ENCODE results near the gene DNAJC4.

The DNAJC4 gene

GRCh38 chr11:64265176-64266160 lies 35.1 kb downstream of the DNAJC4 start:
- H3K9ac ChIP-seq (ENCODE audit: low read depth, low read length): no peak overlapping the region
- peaks cover 64% of the 10 kb centered on the region for H3K36me3 ChIP-seq (ENCODE audit: insufficient read depth, low read depth, low read length)
- H3K27ac ChIP-seq (ENCODE audit: low read length): no peak overlapping the region
- H3K4me1 ChIP-seq (ENCODE audit: insufficient read depth, low read length): peaks cover 7% of the 10 kb centered on the region
- no peaks in the 10 kb centered on the region for H3K9me3 ChIP-seq (ENCODE audit: insufficient read depth, low read depth, low read length)
- H3K27me3 ChIP-seq (ENCODE audit: insufficient read depth, low read length): no peaks in the 10 kb centered on the region
- H3K4me3 ChIP-seq (ENCODE audit: low read length): no peak overlapping the region

DNA sequence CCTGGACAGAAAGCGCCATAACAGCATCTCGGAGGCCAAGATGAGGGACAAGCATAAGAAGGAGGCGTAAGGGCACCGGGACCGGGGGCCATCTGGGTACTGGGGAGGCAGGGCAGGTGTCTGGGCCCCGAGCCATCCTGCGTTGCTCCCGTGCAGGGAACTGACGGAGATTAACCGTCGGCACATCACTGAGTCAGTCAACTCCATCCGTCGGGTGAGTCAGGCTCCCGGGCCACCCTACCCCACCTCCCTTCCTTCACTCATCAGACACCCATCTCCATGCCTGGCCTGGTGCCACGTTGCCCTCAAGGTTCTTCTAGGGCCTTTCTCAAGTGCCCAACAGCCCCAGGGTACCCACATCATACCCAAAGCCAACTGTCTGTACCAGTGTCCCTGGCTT lies 36.0 kb downstream of the DNAJC4 start:
- no peak overlapping the region for H3K4me3 ChIP-seq (ENCODE audit: low read length)
- no peaks in the 10 kb centered on the region for H3K27me3 ChIP-seq (ENCODE audit: insufficient read depth, low read length)
- H3K27ac ChIP-seq (ENCODE audit: low read length): no peak overlapping the region
- H3K36me3 ChIP-seq (ENCODE audit: insufficient read depth, low read depth, low read length): peaks cover 56% of the 10 kb centered on the region
- H3K9me3 ChIP-seq (ENCODE audit: insufficient read depth, low read depth, low read length): no peaks in the 10 kb centered on the region
- H3K4me1 ChIP-seq (ENCODE audit: insufficient read depth, low read length): peaks cover 7% of the 10 kb centered on the region
- no peak overlapping the region for H3K9ac ChIP-seq (ENCODE audit: low read depth, low read length)

GRCh38 chr11:64267207-64267945 lies 37.0 kb downstream of the DNAJC4 start:
- H3K4me3 ChIP-seq (ENCODE audit: low read length): no peak overlapping the region
- H3K4me1 ChIP-seq (ENCODE audit: insufficient read depth, low read length): peaks cover 7% of the 10 kb centered on the region
- no peaks in the 10 kb centered on the region for H3K9me3 ChIP-seq (ENCODE audit: insufficient read depth, low read depth, low read length)
- H3K36me3 ChIP-seq (ENCODE audit: insufficient read depth, low read depth, low read length): peaks cover 45% of the 10 kb centered on the region
- H3K27me3 ChIP-seq (ENCODE audit: insufficient read depth, low read length): no peaks in the 10 kb centered on the region
- no peak overlapping the region for H3K9ac ChIP-seq (ENCODE audit: low read depth, low read length)
- H3K27ac ChIP-seq (ENCODE audit: low read length): no peak overlapping the region

- Histone ChIP-seq H3K27me3 (ENCODE audit: insufficient read depth, low read length) (no peaks in the 10 kb centered on the region), H3K9ac (ENCODE audit: low read depth, low read length) (peak overlapping the region; percentile 90; the same call in 1 of the 2 replicates), H3K4me3 (ENCODE audit: low read length) (peak overlapping the region; percentile 81), H3K36me3 (ENCODE audit: insufficient read depth, low read depth, low read length) (peaks cover 36% of the 10 kb centered on the region), H3K27ac (ENCODE audit: low read length) (peak overlapping the region; percentile 25), H3K4me1 (ENCODE audit: insufficient read depth, low read length) (peaks cover 6% of the 10 kb centered on the region), H3K9me3 (ENCODE audit: insufficient read depth, low read depth, low read length) (no peaks in the 10 kb centered on the region)
These were observed 37.9 kb downstream of the DNAJC4 start for GRCh38 chr11:64268025-64268892.

GRCh38 chr11:64268893-64269539 lies 38.7 kb downstream of the DNAJC4 start:
- Histone ChIP-seq H3K4me3 (ENCODE audit: low read length) (peak overlapping the region; percentile 81), H3K9ac (ENCODE audit: low read depth, low read length) (peak overlapping the region; percentile 90), H3K36me3 (ENCODE audit: insufficient read depth, low read depth, low read length) (peaks cover 29% of the 10 kb centered on the region), H3K27me3 (ENCODE audit: insufficient read depth, low read length) (no peaks in the 10 kb centered on the region), H3K4me1 (ENCODE audit: insufficient read depth, low read length) (peaks cover 3% of the 10 kb centered on the region), H3K9me3 (ENCODE audit: insufficient read depth, low read depth, low read length) (no peaks in the 10 kb centered on the region), H3K27ac (ENCODE audit: low read length) (peak overlapping the region; percentile 25)

- H3K27me3 ChIP-seq (ENCODE audit: insufficient read depth, low read length): no peaks in the 10 kb centered on the region
- H3K4me3 ChIP-seq (ENCODE audit: low read length): peak overlapping the region; percentile 81
- no peaks in the 10 kb centered on the region for H3K9me3 ChIP-seq (ENCODE audit: insufficient read depth, low read depth, low read length)
- H3K27ac ChIP-seq (ENCODE audit: low read length): peak overlapping the region; percentile 25
- peaks cover 3% of the 10 kb centered on the region for H3K4me1 ChIP-seq (ENCODE audit: insufficient read depth, low read length)
- peak overlapping the region; percentile 90 for H3K9ac ChIP-seq (ENCODE audit: low read depth, low read length)
- H3K36me3 ChIP-seq (ENCODE audit: insufficient read depth, low read depth, low read length): peaks cover 22% of the 10 kb centered on the region
These were observed 39.3 kb downstream of the DNAJC4 start for GRCh38 chr11:64269540-64270220.

DNA sequence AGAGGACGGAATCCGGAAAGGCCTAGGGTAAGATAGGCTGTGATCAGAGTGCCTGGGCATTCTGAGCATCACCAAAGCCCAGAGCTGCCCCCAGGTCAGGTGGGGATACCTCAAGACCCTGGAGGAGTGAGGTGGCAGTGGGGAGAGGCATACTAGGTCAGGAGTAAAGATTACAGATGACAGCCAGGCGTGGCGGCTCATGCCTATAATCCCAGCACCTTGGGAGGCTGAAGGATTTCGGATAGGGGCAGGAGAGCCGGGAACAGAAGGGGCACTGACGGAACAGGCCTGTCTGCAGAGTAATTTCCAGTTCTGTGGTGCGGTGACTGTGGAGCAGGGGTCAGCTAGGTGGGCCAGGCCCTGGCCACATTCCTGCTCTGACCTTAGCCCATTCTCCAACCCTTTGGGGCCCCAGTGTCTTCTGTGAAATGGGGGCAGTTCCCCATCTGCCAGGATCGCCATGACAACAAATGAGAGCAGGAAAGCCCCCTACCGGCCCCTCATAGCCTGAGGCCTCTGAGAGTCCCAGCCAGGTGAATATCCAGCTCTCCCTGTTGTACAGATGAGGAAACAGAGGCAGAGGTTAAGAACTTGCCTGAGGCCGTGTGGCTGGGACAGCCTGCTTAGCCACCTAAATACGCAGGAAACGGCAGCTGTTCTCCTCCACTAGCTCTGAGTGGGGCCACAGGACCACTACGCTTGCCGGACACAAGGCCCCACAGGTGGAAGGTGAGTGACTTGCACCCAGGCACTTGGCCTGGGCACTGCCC lies 44.9 kb downstream of the DNAJC4 start:
- Histone ChIP-seq H3K36me3 (ENCODE audit: insufficient read depth, low read depth, low read length) (peaks cover 6% of the 10 kb centered on the region; the same call in 1 of the 2 replicates), H3K4me1 (ENCODE audit: insufficient read depth, low read length) (peaks cover 6% of the 10 kb centered on the region; the same call in 1 of the 2 replicates), H3K27me3 (ENCODE audit: insufficient read depth, low read length) (no peaks in the 10 kb centered on the region), H3K9me3 (ENCODE audit: insufficient read depth, low read depth, low read length) (no peaks in the 10 kb centered on the region), H3K4me3 (ENCODE audit: low read length) (no peak overlapping the region), H3K27ac (ENCODE audit: low read length) (no peak overlapping the region), H3K9ac (ENCODE audit: low read depth, low read length) (no peak overlapping the region)

DNA sequence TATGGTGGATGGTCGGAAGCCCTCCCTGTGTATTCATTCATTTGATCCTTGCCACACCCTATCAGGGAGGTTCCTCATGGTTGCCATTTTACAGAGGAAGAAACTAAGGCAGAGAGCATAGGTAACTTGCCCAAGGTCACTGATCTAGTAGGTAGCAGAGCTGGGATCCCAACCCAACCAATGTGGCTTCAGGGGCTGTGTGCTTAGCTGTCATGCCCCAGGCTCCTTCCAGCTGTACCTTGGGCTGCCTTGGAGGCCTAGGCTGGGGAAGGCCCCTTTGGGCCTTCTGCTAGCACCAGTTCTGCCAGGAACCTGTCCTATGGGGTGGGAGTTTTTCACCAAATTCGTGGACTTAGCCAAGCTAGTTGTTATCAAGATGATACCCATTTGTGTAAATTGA lies 45.5 kb downstream of the DNAJC4 start:
- Histone ChIP-seq H3K9me3 (ENCODE audit: insufficient read depth, low read depth, low read length) (no peaks in the 10 kb centered on the region), H3K9ac (ENCODE audit: low read depth, low read length) (no peak overlapping the region), H3K36me3 (ENCODE audit: insufficient read depth, low read depth, low read length) (peaks cover 6% of the 10 kb centered on the region; the same call in 1 of the 2 replicates)

DNA sequence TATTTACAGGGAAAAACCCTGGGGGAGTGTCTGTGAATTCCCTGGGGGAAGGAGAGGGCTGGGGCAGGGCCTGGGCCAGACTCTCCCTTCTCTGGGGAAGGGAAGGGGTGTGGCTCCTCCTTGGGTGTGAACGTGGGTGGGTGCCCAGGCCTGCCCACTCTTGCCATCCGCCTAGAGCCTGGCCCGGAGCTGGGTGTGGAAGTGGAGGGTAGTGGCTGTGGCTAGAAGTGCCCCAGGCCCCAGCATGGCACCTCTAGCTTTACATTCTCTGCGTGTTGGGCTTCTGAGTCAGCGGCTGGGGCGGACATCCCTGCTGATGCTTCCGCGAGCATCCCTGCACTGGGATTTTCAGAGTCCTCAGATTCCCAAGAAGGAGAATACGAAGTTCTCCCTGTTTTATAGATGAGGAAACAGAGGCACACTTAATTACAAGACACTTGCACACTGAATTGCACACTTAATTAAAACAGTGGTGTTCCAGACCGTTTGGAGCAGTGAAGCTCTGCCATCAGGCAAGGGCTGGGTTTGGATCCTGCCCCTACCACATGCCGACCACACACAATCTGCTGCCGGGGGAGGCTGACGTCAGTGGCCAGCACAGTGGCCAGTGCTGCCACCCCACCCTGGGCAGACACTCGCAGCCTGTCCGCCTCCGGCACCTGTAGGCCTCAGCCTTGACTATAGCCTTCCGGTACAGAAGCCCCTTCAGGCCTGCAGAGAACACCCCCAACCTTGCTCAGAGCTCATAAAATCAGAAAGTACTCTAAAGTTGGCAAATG lies 46.5 kb downstream of the DNAJC4 start:
- Histone ChIP-seq H3K27ac (ENCODE audit: low read length) (no peak overlapping the region), H3K4me1 (ENCODE audit: insufficient read depth, low read length) (peaks cover 6% of the 10 kb centered on the region; the same call in 1 of the 2 replicates), H3K4me3 (ENCODE audit: low read length) (no peak overlapping the region), H3K27me3 (ENCODE audit: insufficient read depth, low read length) (no peaks in the 10 kb centered on the region), H3K36me3 (ENCODE audit: insufficient read depth, low read depth, low read length) (peaks cover 6% of the 10 kb centered on the region; the same call in 1 of the 2 replicates), H3K9me3 (ENCODE audit: insufficient read depth, low read depth, low read length) (no peaks in the 10 kb centered on the region), H3K9ac (ENCODE audit: low read depth, low read length) (no peak overlapping the region)

More for the DNA sequence above, 45.5 kb downstream of the DNAJC4 start:
- no peak overlapping the region for H3K4me3 ChIP-seq (ENCODE audit: low read length)
- H3K27ac ChIP-seq (ENCODE audit: low read length): no peak overlapping the region
- peaks cover 6% of the 10 kb centered on the region; the same call in 1 of the 2 replicates for H3K4me1 ChIP-seq (ENCODE audit: insufficient read depth, low read length)
- H3K27me3 ChIP-seq (ENCODE audit: insufficient read depth, low read length): no peaks in the 10 kb centered on the region
